Kidney (tissue), 14 donors: ENCODE results near the gene CCDC187. TPM values are rescaled to one million over a fixed set of nuclear protein-coding genes. Genes with fewer than 3 reads are reported as not detected.

Experiments used
- DNase-seq, 5 donors: peaks; one replicate each; pipeline ENCODE4 v3.0.0-alpha.2; 2013 to 2020
- FAIRE-seq: peaks from 2 replicates; lab custom pipeline; 2012; peaks lifted over from hg19 to GRCh38; lab: Jason Lieb, UNC
- H3K27ac ChIP-seq, 2 donors: one replicate each; pipeline ENCODE4 v1.7.0; 2013; ENCODE audit warnings: low read depth in 2 of 2, low read length in 2 of 2, inconsistent platforms in 1 of 2
- H3K27me3 ChIP-seq: one replicate; pipeline ENCODE4 v1.7.1; 2013; ENCODE audit warnings: low read length, inconsistent platforms; ENCODE audit not compliant: control insufficient read depth, insufficient read depth
- H3K36me3 ChIP-seq, 3 donors: one replicate each; pipeline versions ENCODE4 v1.7.0 to v1.7.1; 2013; ENCODE audit warnings: low read length in 3 of 3, control low read depth in 1 of 3, inconsistent platforms in 1 of 3; ENCODE audit not compliant: insufficient read depth in 3 of 3, control insufficient read depth in 2 of 3
- H3K4me1 ChIP-seq, 3 donors: one replicate each; pipeline versions ENCODE4 v1.7.0 to v1.7.1; 2013; ENCODE audit warnings: low read length in 3 of 3, inconsistent platforms in 1 of 3, low read depth in 1 of 3; ENCODE audit not compliant: control insufficient read depth in 2 of 3, insufficient read depth in 2 of 3
- H3K4me3 ChIP-seq, 3 donors: one replicate each; pipeline versions ENCODE4 v1.7.0 to v1.8.1; 2013; ENCODE audit warnings: low read length in 3 of 3, control low read depth in 1 of 3, inconsistent platforms in 1 of 3
- H3K9ac ChIP-seq, 3 donors: one replicate each; pipeline versions ENCODE4 v1.7.0 to v1.7.1; 2013; ENCODE audit warnings: low read length in 3 of 3, control low read depth in 1 of 3, inconsistent platforms in 1 of 3
- H3K9me3 ChIP-seq, 3 donors: one replicate each; pipeline versions ENCODE4 v1.7.0 to v1.7.1; 2013; ENCODE audit warnings: low read length in 3 of 3, control low read depth in 1 of 3, inconsistent platforms in 1 of 3; ENCODE audit not compliant: control insufficient read depth in 2 of 3, insufficient read depth in 1 of 3
- CTCF ChIP-seq: IDR thresholded peaks from 3 replicates; pipeline ENCODE4 v1.5.1; 2012; ENCODE audit warnings: mild to moderate bottlenecking, moderate library complexity, borderline replicate concordance; ENCODE audit not compliant: insufficient read depth; ENCODE audit errors: extremely low read depth
- intact Hi-C: fragments of 100-400 bp; cut with DNase I; formaldehyde crosslinking; loops from one replicate; pipeline ENCODE4 v1.11.1; 2022
- polyA plus RNA-seq: library from polyadenylated mRNA; stranded (reverse); fragments of 350-450 nt; fragmentation: Illumina TruSeq; extraction: RNeasy Lipid Tissue Mini Kit (QIAGEN cat#74804); gene quantifications from one replicate; pipeline ENCODE4 v1.2.3, GENCODE V29; 2014; ENCODE audit warnings: low read depth, low replicate concordance; ENCODE audit not compliant: insufficient read depth
- total RNA-seq: library from RNA; stranded (reverse); fragmentation: NEBNext Ultra II Directional; extraction: Animal tissue kit (Norgen Biotek cat#: 25700); gene quantifications from one replicate; pipeline ENCODE4 v1.2.1, GENCODE V29; 2021
- donor health status: control.
- donor health status: control.
- donor health status: control.
- donor health status: control.
- donor health status: control.
- donor health status: DM: yes; HTN: yes; CAD: no.
- donor health status: Normal renal cell carcinoma (clear cell type).

The CCDC187 gene
- total and polyA plus RNA-seq, 2 donors from 2014 or later: 0.84 to 2.3 TPM

GRCh38 chr9:136351252-136351800 lies 47.4 kb upstream of the CCDC187 start:
- H3K4me3 ChIP-seq: no peak overlapping the region
- no peak overlapping the region for H3K9ac ChIP-seq
- FAIRE-seq (no peak), DNase-seq (no peak)
- intact Hi-C loops: no loop called here
- no peaks in the 10 kb centered on the region for H3K27me3 ChIP-seq
- H3K4me1 ChIP-seq: peaks cover 0 to 8% (median 0%) of the 10 kb centered on the region in 3 donors
- no peak for TF ChIP-seq CTCF
- H3K9me3 ChIP-seq: no peaks in the 10 kb centered on the region
- no peaks in the 10 kb centered on the region for H3K36me3 ChIP-seq
- no peak overlapping the region for H3K27ac ChIP-seq

- Histone ChIP-seq H3K9ac (no peak overlapping the region), H3K9me3 (no peaks in the 10 kb centered on the region), H3K27ac (no peak overlapping the region), H3K4me3 (no peak overlapping the region), H3K27me3 (no peaks in the 10 kb centered on the region), H3K4me1 (peaks cover 0 to 7% (median 0%) of the 10 kb centered on the region in 3 donors), H3K36me3 (no peaks in the 10 kb centered on the region)
- no peak for TF ChIP-seq CTCF
- intact Hi-C loops: no loop called here
- no peak for FAIRE-seq
- no peak for DNase-seq
These were observed 45.7 kb upstream of the CCDC187 start for GRCh38 chr9:136349546-136349945.

GRCh38 chr9:136348691-136349090 lies 44.8 kb upstream of the CCDC187 start:
- intact Hi-C loops: no loop called here
- H3K27ac ChIP-seq: no peak overlapping the region
- H3K9me3 ChIP-seq: no peaks in the 10 kb centered on the region
- no peaks in the 10 kb centered on the region for H3K36me3 ChIP-seq
- peaks cover 0 to 3% (median 0%) of the 10 kb centered on the region in 3 donors for H3K4me1 ChIP-seq
- FAIRE-seq (no peak), DNase-seq (peak in 3 of 5 donors; percentile 65 to 75 (median 65))
- TF ChIP-seq CTCF: no peak
- H3K9ac ChIP-seq: no peak overlapping the region
- H3K27me3 ChIP-seq: no peaks in the 10 kb centered on the region
- no peak overlapping the region for H3K4me3 ChIP-seq
